GM12891 (cell line): ENCODE data around the gene UVSSA.

Experiments
- PAX5 ChIP-seq: IDR thresholded peaks from 2 replicates; pipeline ENCODE4 v1.6.1; 2011; ENCODE audit warnings: low read length, moderate library complexity, mild to moderate bottlenecking; ENCODE audit not compliant: insufficient read depth, severe bottlenecking
- POLR2A ChIP-seq: IDR thresholded peaks from 2 replicates; pipeline ENCODE4 v1.6.1; 2011; ENCODE audit warnings: low read depth, low read length, control low read depth
- POLR2AphosphoS5 ChIP-seq: IDR thresholded peaks from 2 replicates; pipeline ENCODE4 v1.6.1; 2011; ENCODE audit warnings: low read depth, low read length, control low read depth
- POU2F2 ChIP-seq: IDR thresholded peaks from 2 replicates; pipeline ENCODE4 v1.6.1; 2011; ENCODE audit warnings: low read depth, mild to moderate bottlenecking, control low read depth, low read length, moderate library complexity
- SPI1 ChIP-seq: IDR thresholded peaks from 2 replicates; pipeline ENCODE4 v1.6.1; 2011; ENCODE audit warnings: low read depth, low read length, control low read depth
- TAF1 ChIP-seq: IDR thresholded peaks from 2 replicates; pipeline ENCODE4 v1.6.1; 2011; ENCODE audit warnings: low read depth, low read length, control low read depth

- TF ChIP-seq POLR2AphosphoS5 (no peak), POLR2A (no peak), TAF1 (no peak), POU2F2 (no peak), SPI1 (no peak), PAX5 (no peak)
Observed at GRCh38 chr4:1378559-1379231, 31.7 kb downstream of the UVSSA start.
